HCT116 (cell line): ENCODE measurements around the gene SPIRE2.

Source experiments
- CEBPB ChIP-seq: IDR thresholded peaks from 2 replicates; pipeline ENCODE4 v1.6.1; 2012; ENCODE audit warnings: low read depth
- EZH2phosphoT487 ChIP-seq: fragments of 200-600 bp; IDR thresholded peaks from 2 replicates; pipeline ENCODE4 v1.6.1; 2018; ENCODE audit warnings: antibody characterized with exemption, borderline replicate concordance
- ZFX ChIP-seq: fragments of 450-650 bp; IDR thresholded peaks from 2 replicates; pipeline ENCODE4 v1.6.1; 2017
- TF ChIP-seq, protein P1 (sequence below), 3 experiments: fragments of 200-600 bp in 1 of 3; sonication (generic) in 1 of 3; IDR thresholded peaks in 2 of 3; conservative IDR thresholded peaks in 1 of 3; 2 replicates each; pipeline ENCODE4 v1.5.1; 2012 to 2017; ENCODE audit warnings: low read depth in 2 of 3, low read length in 2 of 3, antibody characterized with exemption in 1 of 3, borderline replicate concordance in 1 of 3, control low read depth in 1 of 3, mild to moderate bottlenecking in 1 of 3, mixed read lengths in 1 of 3, mixed run types in 1 of 3, moderate library complexity in 1 of 3; ENCODE audit not compliant: insufficient read depth in 1 of 3

DNA sequence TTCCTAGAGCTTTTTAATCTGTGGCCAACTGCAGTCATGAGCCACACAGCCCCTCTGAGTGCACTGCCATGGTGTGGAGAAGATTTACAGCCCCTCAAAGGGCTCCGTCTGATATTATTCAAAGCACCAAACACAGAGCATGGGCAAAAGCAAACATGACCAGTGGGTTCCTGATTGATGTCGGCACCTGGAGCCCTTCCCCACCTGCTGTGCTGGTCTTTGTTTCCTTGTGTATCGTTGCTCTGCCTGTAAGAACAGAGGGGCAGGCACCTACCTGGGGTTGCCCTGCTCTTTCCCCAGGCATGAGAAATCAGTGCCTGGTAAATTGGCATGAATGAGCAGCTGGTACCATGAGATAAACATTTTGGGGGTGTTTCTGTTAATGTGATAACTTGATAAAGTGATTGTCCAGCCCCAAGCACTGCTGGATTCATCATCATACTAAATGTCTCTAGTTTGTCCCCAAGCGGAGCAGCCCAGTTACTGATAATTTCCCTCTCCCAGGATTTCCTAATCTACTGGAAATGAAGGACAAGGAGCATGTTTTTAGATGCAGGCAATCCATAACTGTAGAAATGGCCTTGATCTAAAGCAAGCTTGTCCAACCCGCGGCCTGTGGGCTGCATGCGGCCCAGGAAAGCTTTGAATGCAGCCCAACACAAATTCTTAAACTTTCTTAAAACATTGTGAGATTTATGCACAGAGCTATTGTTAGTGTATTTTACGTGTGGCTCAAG, 5.0 kb upstream of the SPIRE2 start:
- TF ChIP-seq, protein P1, sequence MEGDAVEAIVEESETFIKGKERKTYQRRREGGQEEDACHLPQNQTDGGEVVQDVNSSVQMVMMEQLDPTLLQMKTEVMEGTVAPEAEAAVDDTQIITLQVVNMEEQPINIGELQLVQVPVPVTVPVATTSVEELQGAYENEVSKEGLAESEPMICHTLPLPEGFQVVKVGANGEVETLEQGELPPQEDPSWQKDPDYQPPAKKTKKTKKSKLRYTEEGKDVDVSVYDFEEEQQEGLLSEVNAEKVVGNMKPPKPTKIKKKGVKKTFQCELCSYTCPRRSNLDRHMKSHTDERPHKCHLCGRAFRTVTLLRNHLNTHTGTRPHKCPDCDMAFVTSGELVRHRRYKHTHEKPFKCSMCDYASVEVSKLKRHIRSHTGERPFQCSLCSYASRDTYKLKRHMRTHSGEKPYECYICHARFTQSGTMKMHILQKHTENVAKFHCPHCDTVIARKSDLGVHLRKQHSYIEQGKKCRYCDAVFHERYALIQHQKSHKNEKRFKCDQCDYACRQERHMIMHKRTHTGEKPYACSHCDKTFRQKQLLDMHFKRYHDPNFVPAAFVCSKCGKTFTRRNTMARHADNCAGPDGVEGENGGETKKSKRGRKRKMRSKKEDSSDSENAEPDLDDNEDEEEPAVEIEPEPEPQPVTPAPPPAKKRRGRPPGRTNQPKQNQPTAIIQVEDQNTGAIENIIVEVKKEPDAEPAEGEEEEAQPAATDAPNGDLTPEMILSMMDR (IDR thresholded peaks at IDR 0.05 in 2 of 3, conservative IDR thresholded peaks at IDR 0.05 in 1 of 3; ENCODE audit: borderline replicate concordance in 1 of 3, insufficient read depth in 1 of 3, low read depth in 2 of 3, low read length in 2 of 3), result no peak
- no peak for TF ChIP-seq CEBPB
- no peak for TF ChIP-seq ZFX
- no peak for TF ChIP-seq EZH2phosphoT487
